AG04449 (cell line): Measurements from ENCODE around the gene PDCD4.

Experiments used
- CTCF ChIA-PET: fragments of 350-600 bp; formaldehyde crosslinking; extraction: SDS; loops from one replicate; lab custom pipeline; 2021; ENCODE audit warnings: antibody characterized with exemption; lab: Yijun Ruan, JAX
- POLR2A ChIA-PET: fragments of 400-600, 350-600 bp; formaldehyde crosslinking; extraction: SDS; loops from one replicate; lab custom pipeline; 2020; ENCODE audit warnings: antibody characterized with exemption, inconsistent platforms; lab: Yijun Ruan, JAX
- DNase-seq: peaks from one replicate; pipeline ENCODE4 v3.0.0-alpha.2; 2010; ENCODE audit warnings: low read depth, low spot score
- H3K4me3 ChIP-seq: 2 replicates; pipeline ENCODE4 v1.5.1; 2011; ENCODE audit warnings: low read depth, mild to moderate bottlenecking, control low read depth, low read length
- TF ChIP-seq, protein P1 (sequence below): IDR thresholded peaks from one replicate; pipeline ENCODE4 v1.5.1; 2011; ENCODE audit warnings: mild to moderate bottlenecking, moderate library complexity, low read length, control low read depth, inconsistent platforms; ENCODE audit not compliant: insufficient read depth; ENCODE audit errors: missing control alignments

PDCD4 gene

DNA sequence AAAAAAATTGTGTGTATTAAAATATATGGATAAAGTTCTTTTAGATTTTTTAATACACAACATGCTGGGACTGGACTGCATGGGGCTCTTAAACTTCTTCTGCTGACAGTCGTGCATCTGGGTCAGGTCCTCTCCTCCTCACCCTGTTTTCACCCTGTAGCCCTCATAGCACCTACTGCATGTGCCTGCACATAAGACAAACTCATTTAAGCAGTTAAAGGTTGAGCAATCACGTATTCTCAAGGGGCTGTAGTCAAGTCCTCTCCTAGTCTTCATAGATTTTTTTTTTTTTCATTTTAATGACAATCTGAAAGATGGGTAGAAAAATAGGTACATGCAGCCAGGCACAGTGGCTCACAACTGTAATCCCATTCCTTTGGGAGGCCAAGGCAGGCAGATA is 23.6 kb upstream of the PDCD4 start:
- TF ChIP-seq, protein P1, sequence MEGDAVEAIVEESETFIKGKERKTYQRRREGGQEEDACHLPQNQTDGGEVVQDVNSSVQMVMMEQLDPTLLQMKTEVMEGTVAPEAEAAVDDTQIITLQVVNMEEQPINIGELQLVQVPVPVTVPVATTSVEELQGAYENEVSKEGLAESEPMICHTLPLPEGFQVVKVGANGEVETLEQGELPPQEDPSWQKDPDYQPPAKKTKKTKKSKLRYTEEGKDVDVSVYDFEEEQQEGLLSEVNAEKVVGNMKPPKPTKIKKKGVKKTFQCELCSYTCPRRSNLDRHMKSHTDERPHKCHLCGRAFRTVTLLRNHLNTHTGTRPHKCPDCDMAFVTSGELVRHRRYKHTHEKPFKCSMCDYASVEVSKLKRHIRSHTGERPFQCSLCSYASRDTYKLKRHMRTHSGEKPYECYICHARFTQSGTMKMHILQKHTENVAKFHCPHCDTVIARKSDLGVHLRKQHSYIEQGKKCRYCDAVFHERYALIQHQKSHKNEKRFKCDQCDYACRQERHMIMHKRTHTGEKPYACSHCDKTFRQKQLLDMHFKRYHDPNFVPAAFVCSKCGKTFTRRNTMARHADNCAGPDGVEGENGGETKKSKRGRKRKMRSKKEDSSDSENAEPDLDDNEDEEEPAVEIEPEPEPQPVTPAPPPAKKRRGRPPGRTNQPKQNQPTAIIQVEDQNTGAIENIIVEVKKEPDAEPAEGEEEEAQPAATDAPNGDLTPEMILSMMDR, result no peak
- ChIA-PET POLR2A (no interaction called here), CTCF (no interaction called here)
- H3K4me3 ChIP-seq, result no peak overlapping the region
- DNase-seq, result no peak

DNA sequence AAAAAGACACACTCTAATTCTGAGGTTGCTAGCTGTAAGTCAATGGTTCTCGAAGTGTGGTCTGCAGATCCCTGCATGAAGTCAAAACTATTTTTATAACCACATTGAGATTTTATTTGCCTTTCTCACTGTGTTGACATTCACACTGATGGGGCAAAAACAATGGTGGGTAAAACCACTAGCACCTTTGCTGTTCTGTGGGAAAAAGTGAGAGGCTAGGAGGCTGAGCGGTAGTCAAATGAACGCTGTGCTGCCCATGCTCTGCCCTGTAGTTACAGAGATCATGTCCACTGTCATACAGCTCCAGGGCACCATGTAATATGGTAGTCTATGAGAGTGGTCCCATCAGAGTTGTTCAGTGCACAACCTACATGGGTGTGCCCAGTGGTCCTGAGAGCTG is 21.6 kb upstream of the PDCD4 start:
- TF ChIP-seq, protein P1, result no peak
- DNase-seq, result no peak
- no peak overlapping the region for H3K4me3 ChIP-seq
- CTCF ChIA-PET, result no interaction called here
- POLR2A ChIA-PET, result no interaction called here

DNA sequence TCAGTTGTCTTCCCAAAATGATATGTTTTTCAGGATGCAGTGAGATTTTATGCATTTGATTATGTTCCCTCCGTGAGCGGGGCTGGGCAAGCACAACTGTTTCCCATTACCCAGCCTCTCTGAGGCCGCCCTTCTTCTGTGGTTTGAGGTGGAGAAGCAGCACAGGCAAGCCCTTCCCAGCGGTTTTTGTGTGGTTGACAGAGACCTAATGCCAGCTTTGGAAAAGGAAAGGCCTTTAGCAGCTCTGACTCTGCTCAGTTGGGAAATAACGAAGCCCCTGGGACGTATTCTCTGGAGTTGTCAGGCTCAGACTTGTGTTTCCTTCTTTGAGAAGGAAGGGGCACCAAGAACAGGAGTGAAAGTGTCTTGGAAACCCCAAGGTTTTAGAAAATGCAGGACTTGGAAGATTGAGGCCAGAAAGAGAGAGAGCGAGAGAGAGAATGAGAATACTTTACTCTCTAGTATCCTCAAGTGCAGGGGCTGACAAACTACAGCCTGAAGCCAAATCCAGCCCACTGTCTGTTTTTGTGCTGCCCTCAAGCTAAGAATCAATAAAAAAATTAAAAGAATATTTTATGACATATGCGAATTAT is 20.6 kb upstream of the PDCD4 start:
- ChIA-PET POLR2A (no interaction called here), CTCF (interaction anchor here (1.1 to 1.2 kb wide), 2 partner anchors 11 to 13 kb away, joined by 3 read pairs; no protein-coding TSS in a partner anchor)
- DNase-seq, result no peak

DNA sequence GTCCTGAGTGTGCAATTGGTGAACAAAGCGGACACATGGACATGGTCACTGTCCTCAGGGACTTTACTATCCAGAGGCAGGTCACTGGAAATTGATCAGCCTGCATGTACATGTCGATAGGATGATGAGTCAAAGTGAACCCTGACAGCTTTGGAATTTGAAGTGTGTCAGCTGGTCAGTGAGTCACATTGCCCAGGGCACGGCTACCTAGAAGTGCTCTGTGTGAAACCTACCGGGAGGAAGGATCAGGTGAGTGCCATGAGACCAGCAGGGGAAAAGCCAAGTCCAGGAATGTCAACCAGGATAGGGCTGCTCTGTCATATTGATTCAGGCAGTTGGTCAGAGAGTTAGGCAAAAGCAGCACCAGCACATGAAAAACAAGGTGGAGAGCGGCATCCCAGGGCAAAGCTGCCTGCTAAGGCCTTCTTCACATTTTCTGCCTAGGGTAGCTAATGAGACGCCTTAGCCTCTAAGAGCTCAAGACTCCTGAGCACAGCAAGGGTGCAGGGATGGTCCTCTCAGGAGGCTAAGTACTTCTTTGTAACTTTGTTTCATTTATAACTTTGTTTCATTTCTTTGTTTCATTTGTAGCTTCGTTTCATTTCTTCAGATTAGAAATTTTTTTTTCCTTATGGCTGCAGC is 19.4 kb upstream of the PDCD4 start:
- CTCF ChIA-PET, result interaction anchor here (0.9 to 1.5 kb wide), 4 partner anchors 12 to 44 kb away, joined by 3 read pairs; no protein-coding TSS in a partner anchor
- POLR2A ChIA-PET, result no interaction called here
- H3K4me3 ChIP-seq, result no peak overlapping the region
- TF ChIP-seq, protein P1, result no peak
- DNase-seq, result no peak

More for the DNA sequence above, 20.6 kb upstream of the PDCD4 start:
- H3K4me3 ChIP-seq, result no peak overlapping the region
- TF ChIP-seq, protein P1, result no peak

- ChIA-PET POLR2A (no interaction called here), CTCF (interaction anchor here (0.9 to 1.5 kb wide), 2 partner anchors 16 to 45 kb away, joined by 3 read pairs; no protein-coding TSS in a partner anchor)
- no peak for DNase-seq
- TF ChIP-seq, protein P1, result no peak
- H3K4me3 ChIP-seq, result no peak overlapping the region
Observed at GRCh38 chr10:110852947-110853346, 18.8 kb upstream of the PDCD4 start.

GRCh38 chr10:110853921-110854605 is 17.7 kb upstream of the PDCD4 start:
- TF ChIP-seq, protein P1, result no peak
- no peak for DNase-seq
- no peak overlapping the region for H3K4me3 ChIP-seq
- CTCF ChIA-PET, result interaction anchor here (1.5 kb wide), 1 partner anchor 17 kb away, joined by 3 read pairs; no protein-coding TSS in a partner anchor
- POLR2A ChIA-PET, result no interaction called here
